Omental fat pad (tissue), 4 donors: ENCODE results near the gene GATAD2A. TPM values are rescaled to one million over a fixed set of nuclear protein-coding genes. Genes with fewer than 3 reads are reported as not detected.

Source experiments
- ATAC-seq: fragments of 150-250 bp; one replicate; pipeline ENCODE4 v1.9.1; 2016; ENCODE audit warnings: mild to moderate bottlenecking, moderate library complexity; ENCODE audit not compliant: low FRiP score
- DNase-seq: peaks from one replicate; pipeline ENCODE4 v3.0.0-alpha.2; 2019; ENCODE audit warnings: low spot score
- CTCF ChIP-seq, 3 donors: fragments of 450-650 bp; IDR thresholded peaks; one replicate each; pipeline ENCODE4 v1.5.1; 2016 to 2017; ENCODE audit warnings: antibody characterized with exemption in 3 of 3, mild to moderate bottlenecking in 3 of 3, moderate library complexity in 2 of 3
- total RNA-seq, 4 donors: library from RNA; depleted of rRNA; stranded (reverse); fragments of >200 nt; gene quantifications; one replicate each; pipeline ENCODE4 v1.1.0, GENCODE V29; 2016

GATAD2A gene
- total RNA-seq, 4 donors from 2014 or later, result 25.9 to 80.3 (median 35.9) TPM

- TF ChIP-seq CTCF (IDR thresholded peaks at IDR 0.05), result no peak
- ATAC-seq, result no peak
- no peak for DNase-seq
Observed at GRCh38 chr19:19493841-19494546, 88.5 kb downstream of the GATAD2A start.

GRCh38 chr19:19495614-19496603 is 90.4 kb downstream of the GATAD2A start:
- TF ChIP-seq CTCF (IDR thresholded peaks at IDR 0.05), result no peak
- ATAC-seq (no peak), DNase-seq (no peak)

- ATAC-seq, result peak; percentile 10
- TF ChIP-seq CTCF (IDR thresholded peaks at IDR 0.05), result no peak
- no peak for DNase-seq
Observed at GRCh38 chr19:19498255-19498991, 92.9 kb downstream of the GATAD2A start.

DNA sequence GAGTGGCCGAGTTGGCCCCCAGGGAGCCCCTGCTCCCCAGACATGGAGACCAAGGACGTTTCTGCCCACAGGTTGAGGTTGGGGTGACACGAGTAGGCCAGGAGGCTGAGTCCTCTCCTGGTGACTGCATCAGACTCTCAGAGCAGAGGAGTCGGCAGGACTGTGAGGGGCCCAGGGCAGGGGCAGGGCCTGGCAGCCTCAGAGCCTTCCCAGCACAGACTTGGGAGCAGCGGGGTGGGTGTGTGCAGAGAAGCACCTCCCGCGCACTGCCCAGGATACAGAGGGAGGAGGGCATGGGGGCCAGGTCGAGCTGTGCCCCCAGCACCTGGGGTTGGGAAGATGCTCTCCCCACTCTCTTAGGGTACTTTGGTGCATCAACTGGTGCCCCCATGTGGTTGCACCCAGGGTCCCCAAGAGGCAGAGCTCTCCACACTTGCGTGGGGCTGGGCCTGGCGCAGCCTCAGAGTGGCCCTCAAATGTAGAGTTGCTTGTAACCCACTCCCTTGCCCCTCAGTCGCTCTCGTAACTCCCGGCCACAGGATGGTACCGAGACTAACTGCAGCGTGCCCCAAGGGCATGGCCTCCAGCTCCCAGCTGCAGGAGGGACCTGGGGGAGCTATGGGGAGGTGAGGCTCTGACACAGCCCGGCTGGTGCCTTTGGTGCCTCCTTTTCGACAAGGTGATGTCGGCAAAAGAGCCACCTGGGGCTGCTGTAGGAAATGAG is 94.0 kb downstream of the GATAD2A start:
- DNase-seq (no peak), ATAC-seq (no peak)
- TF ChIP-seq CTCF (IDR thresholded peaks at IDR 0.05), result no peak

GRCh38 chr19:19500975-19501644 is 95.6 kb downstream of the GATAD2A start:
- TF ChIP-seq CTCF (IDR thresholded peaks at IDR 0.05), result no peak
- DNase-seq, result no peak
- ATAC-seq, result no peak

DNA sequence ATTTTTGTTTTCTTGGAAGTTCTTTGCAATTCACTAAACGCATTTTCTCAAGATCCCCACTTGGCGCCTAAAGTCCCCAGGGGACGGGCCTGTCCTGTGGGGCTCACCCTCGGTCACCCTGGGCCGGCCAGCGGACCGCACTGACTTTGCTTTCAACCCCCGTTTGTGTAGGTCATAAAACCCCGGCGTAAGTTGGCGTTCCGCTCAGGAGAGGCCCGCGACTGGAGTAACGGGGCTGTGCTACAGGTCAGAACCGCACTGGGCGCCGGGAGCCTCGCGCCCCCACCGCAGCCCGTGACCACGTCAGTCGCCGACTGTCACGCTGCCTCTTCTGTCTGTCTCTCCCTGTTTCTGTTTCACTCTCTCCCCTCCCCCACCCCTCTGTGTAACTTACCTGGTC is 96.3 kb downstream of the GATAD2A start:
- no peak for DNase-seq
- ATAC-seq, result no peak
- no peak for TF ChIP-seq CTCF (IDR thresholded peaks at IDR 0.05)
